Karpas-422 (cell line): ENCODE measurements around the gene KREMEN2. TPM values are rescaled to one million over a fixed set of nuclear protein-coding genes. Genes with fewer than 3 reads are reported as not detected.

ENCODE experiments used
- DNase-seq: peaks from one replicate; pipeline ENCODE4 v3.0.0-alpha.2; 2015
- H2AFZ ChIP-seq: fragments of 200-600 bp; sonication (generic); 2 replicates; pipeline ENCODE4 v1.6.1; 2014; ENCODE audit warnings: antibody characterized with exemption, low read length, mixed read lengths
- H3K27ac ChIP-seq: fragments of 200-600 bp; sonication (generic); 2 replicates; pipeline ENCODE4 v1.5.1; 2014; ENCODE audit warnings: mild to moderate bottlenecking, low read length, moderate library complexity
- H3K27me3 ChIP-seq: fragments of 200-600 bp; sonication (generic); 2 replicates; pipeline ENCODE4 v1.6.1; 2014; ENCODE audit warnings: low read length, mixed read lengths
- H3K36me3 ChIP-seq: fragments of 200-600 bp; sonication (generic); 2 replicates; pipeline ENCODE4 v1.6.1; 2014; ENCODE audit warnings: low read length, mixed read lengths; ENCODE audit not compliant: insufficient read depth
- H3K4me1 ChIP-seq: fragments of 200-600 bp; sonication (generic); 2 replicates; pipeline ENCODE4 v1.6.1; 2014; ENCODE audit warnings: mild to moderate bottlenecking, low read length, mixed read lengths
- H3K4me2 ChIP-seq: fragments of 200-600 bp; sonication (generic); 2 replicates; pipeline ENCODE4 v1.6.1; 2014; ENCODE audit warnings: low read length, low read depth, mild to moderate bottlenecking; ENCODE audit not compliant: poor library complexity, severe bottlenecking
- H3K4me3 ChIP-seq: fragments of 200-600 bp; sonication (generic); 2 replicates; pipeline ENCODE4 v1.5.1; 2014; ENCODE audit warnings: mild to moderate bottlenecking, antibody characterized with exemption, low read length, mixed read lengths
- H3K79me2 ChIP-seq: fragments of 200-600 bp; sonication (generic); 2 replicates; pipeline ENCODE4 v1.6.1; 2014; ENCODE audit warnings: mild to moderate bottlenecking, low read length, mixed read lengths
- H3K9ac ChIP-seq: fragments of 200-600 bp; sonication (generic); 2 replicates; pipeline ENCODE4 v1.6.0; 2014; ENCODE audit warnings: low read length
- H3K9me2 ChIP-seq: fragments of 200-600 bp; sonication (generic), shearing (Covaris generic); replicated peaks from 2 replicates; pipeline ENCODE4 v1.6.0; 2014; ENCODE audit warnings: mild to moderate bottlenecking, low read length, moderate library complexity; ENCODE audit not compliant: insufficient read depth
- H3K9me3 ChIP-seq: fragments of 300-700, 200-600 bp; sonication (generic); 2 replicates; pipeline ENCODE4 v1.6.1; 2014; ENCODE audit warnings: low read length, mixed read lengths
- H4K20me1 ChIP-seq: fragments of 200-600 bp; sonication (generic); 2 replicates; pipeline ENCODE4 v1.6.1; 2014; ENCODE audit warnings: mild to moderate bottlenecking, antibody characterized with exemption, low read length, low read depth; ENCODE audit not compliant: insufficient read depth
- small RNA-seq: library from RNA; depleted of rRNA; stranded (forward); fragments of <200 nt; gene quantifications from one replicate; pipeline ENCODE3, GENCODE V24; 2014
- total RNA-seq: library from RNA; depleted of rRNA; stranded (reverse); fragments of >200 nt; shearing (Covaris generic); gene quantifications from 2 replicates; pipeline ENCODE4 v1.2.3, GENCODE V29; 2014; ENCODE audit warnings: low replicate concordance; rRNA removed

KREMEN2 gene
- total RNA-seq, 1 experiment from 2014 or later: 3.4 TPM

- H3K36me3 ChIP-seq: no peaks in the 10 kb centered on the region
- H2AFZ ChIP-seq: no peak overlapping the region
- H4K20me1 ChIP-seq: no peaks in the 10 kb centered on the region
- no peak for DNase-seq
- H3K9ac ChIP-seq: no peak overlapping the region
- peaks cover 22% of the 10 kb centered on the region for H3K4me1 ChIP-seq
- no peak overlapping the region for H3K27ac ChIP-seq
- no peaks in the 10 kb centered on the region for H3K27me3 ChIP-seq
- no peaks in the 10 kb centered on the region for H3K9me2 ChIP-seq
- H3K9me3 ChIP-seq: no peaks in the 10 kb centered on the region
- H3K79me2 ChIP-seq: no peaks in the 10 kb centered on the region
- H3K4me3 ChIP-seq: no peak overlapping the region
- no peak overlapping the region for H3K4me2 ChIP-seq
Measured at GRCh38 chr16:3017344-3017743, 53.3 kb downstream of the KREMEN2 start.

Small RNA genes within 50 kb of the gene (small RNA-seq; reads per million reads assigned to genes)
- not detected for gene LINC00514

Other genes starting within 250 kb of the KREMEN2 start
- 1.4 and 2.8 TPM in 2 replicates for gene PRSS27, start 244.1 kb upstream of the KREMEN2 start, total RNA-seq
- gene SRRM2, start 211.6 kb upstream of the KREMEN2 start, total RNA-seq: 127 and 133 TPM in 2 replicates
- gene ELOB, start 187.0 kb upstream of the KREMEN2 start, total RNA-seq: 336 and 358 TPM in 2 replicates
- gene PRSS33, start 176.7 kb upstream of the KREMEN2 start, total RNA-seq: not detected in 2 replicates
- gene PRSS41, start 165.8 kb upstream of the KREMEN2 start, total RNA-seq: not detected in 2 replicates
- gene PRSS21, start 147.0 kb upstream of the KREMEN2 start, total RNA-seq: not detected in 2 replicates
- gene ZG16B, start 134.0 kb upstream of the KREMEN2 start, total RNA-seq: not detected in 2 replicates
- not detected in 2 replicates for gene PRSS22, start 106.1 kb upstream of the KREMEN2 start, total RNA-seq
- 63.5 and 85.1 TPM in 2 replicates for gene FLYWCH2, start 81.1 kb upstream of the KREMEN2 start, total RNA-seq
- gene FLYWCH1, start 52.3 kb upstream of the KREMEN2 start, total RNA-seq: 11.0 and 22.7 TPM in 2 replicates
- 30.7 and 44.0 TPM in 2 replicates for gene PAQR4, start 5.1 kb downstream of the KREMEN2 start, total RNA-seq
- gene PKMYT1, start 16.2 kb downstream of the KREMEN2 start, total RNA-seq: 17.6 and 30.3 TPM in 2 replicates
- gene CLDN9, start 48.6 kb downstream of the KREMEN2 start, total RNA-seq: not detected in 2 replicates
- gene CLDN6, start 53.9 kb downstream of the KREMEN2 start, total RNA-seq: not detected in 2 replicates
- gene TNFRSF12A, start 56.1 kb downstream of the KREMEN2 start, total RNA-seq: 4.9 and 9.4 TPM in 2 replicates
- gene HCFC1R1, start 59.7 kb downstream of the KREMEN2 start, total RNA-seq: 51.7 and 67.8 TPM in 2 replicates
- 20.0 and 35.8 TPM in 2 replicates for gene THOC6, start 59.8 kb downstream of the KREMEN2 start, total RNA-seq
- not detected in 2 replicates for gene BICDL2, start 72.7 kb downstream of the KREMEN2 start, total RNA-seq
- gene MMP25, start 82.3 kb downstream of the KREMEN2 start, total RNA-seq: 0.15 and 0.47 TPM in 2 replicates
- gene IL32, start 101.4 kb downstream of the KREMEN2 start, total RNA-seq: not detected in 2 replicates
- gene ZSCAN10, start 135.0 kb downstream of the KREMEN2 start, total RNA-seq: not detected in 2 replicates
- not detected in 2 replicates for gene ZNF205, start 148.3 kb downstream of the KREMEN2 start, total RNA-seq
- 2.0 and 8.0 TPM in 2 replicates for gene ZNF213, start 170.8 kb downstream of the KREMEN2 start, total RNA-seq
- not detected in 2 replicates for gene OR1F1, start 223.9 kb downstream of the KREMEN2 start, total RNA-seq